Measurements from ENCODE around the gene PRSS57.

The PRSS57 gene

GRCh38 chr19:650121-650520, 45.1 kb downstream of the PRSS57 start:
- peaks cover 59% of the 10 kb centered on the region for H3K36me3 ChIP-seq (replicated peaks; ENCODE audit: low read depth, low read length)
- no peak overlapping the region for H2AFZ ChIP-seq (ENCODE audit: low read depth, low read length)
- TF ChIP-seq EZH2phosphoT487 (IDR thresholded peaks at IDR 0.05; ENCODE audit: low read depth) (no peak), CTCF (IDR thresholded peaks at IDR 0.05; ENCODE audit: low read depth, low read length) (no peak)
- H4K20me1 ChIP-seq (ENCODE audit: insufficient read depth, low read length), result peaks cover 41% of the 10 kb centered on the region
- H3K27ac ChIP-seq (ENCODE audit: low read length), result no peak overlapping the region
- H3K27me3 ChIP-seq (ENCODE audit: low read depth, low read length), result no peaks in the 10 kb centered on the region
- H3K79me2 ChIP-seq (ENCODE audit: low read length), result peaks cover 44% of the 10 kb centered on the region
- no peaks in the 10 kb centered on the region for H3K9me3 ChIP-seq (ENCODE audit: insufficient read depth, low read length)
- H3K4me1 ChIP-seq (ENCODE audit: low read length), result no peaks in the 10 kb centered on the region
- no peak overlapping the region for H3K4me3 ChIP-seq (ENCODE audit: low read length)
- H3K9ac ChIP-seq (ENCODE audit: low read length), result no peak overlapping the region
- H3K4me2 ChIP-seq (ENCODE audit: low read length), result no peak overlapping the region

GRCh38 chr19:648904-649801, 46.1 kb downstream of the PRSS57 start:
- H3K27ac ChIP-seq (ENCODE audit: low read length), result no peak overlapping the region
- H3K27me3 ChIP-seq (ENCODE audit: low read depth, low read length), result no peaks in the 10 kb centered on the region
- no peak overlapping the region for H3K4me3 ChIP-seq (ENCODE audit: low read length)
- H3K4me1 ChIP-seq (ENCODE audit: low read length), result no peaks in the 10 kb centered on the region
- H2AFZ ChIP-seq (ENCODE audit: low read depth, low read length), result no peak overlapping the region
- H3K36me3 ChIP-seq (replicated peaks; ENCODE audit: low read depth, low read length), result peaks cover 65% of the 10 kb centered on the region
- H3K9ac ChIP-seq (ENCODE audit: low read length), result no peak overlapping the region
- H4K20me1 ChIP-seq (ENCODE audit: insufficient read depth, low read length), result peaks cover 36% of the 10 kb centered on the region
- H3K9me3 ChIP-seq (ENCODE audit: insufficient read depth, low read length), result no peaks in the 10 kb centered on the region
- H3K79me2 ChIP-seq (ENCODE audit: low read length), result peaks cover 35% of the 10 kb centered on the region
- no peak overlapping the region for H3K4me2 ChIP-seq (ENCODE audit: low read length)
- TF ChIP-seq EZH2phosphoT487 (IDR thresholded peaks at IDR 0.05; ENCODE audit: low read depth) (no peak), CTCF (IDR thresholded peaks at IDR 0.05; ENCODE audit: low read depth, low read length) (no peak)

- H3K9ac ChIP-seq (ENCODE audit: low read length), result no peak overlapping the region
- H3K4me3 ChIP-seq (ENCODE audit: low read length), result no peak overlapping the region
- H3K9me3 ChIP-seq (ENCODE audit: insufficient read depth, low read length), result no peaks in the 10 kb centered on the region
- no peaks in the 10 kb centered on the region for H3K4me1 ChIP-seq (ENCODE audit: low read length)
- H3K4me2 ChIP-seq (ENCODE audit: low read length), result no peak overlapping the region
- H3K36me3 ChIP-seq (replicated peaks; ENCODE audit: low read depth, low read length), result peaks cover 59% of the 10 kb centered on the region
- no peak for TF ChIP-seq EZH2phosphoT487 (IDR thresholded peaks at IDR 0.05; ENCODE audit: low read depth)
- no peak for TF ChIP-seq CTCF (IDR thresholded peaks at IDR 0.05; ENCODE audit: low read depth, low read length)
- H2AFZ ChIP-seq (ENCODE audit: low read depth, low read length), result no peak overlapping the region
- H3K27me3 ChIP-seq (ENCODE audit: low read depth, low read length), result no peaks in the 10 kb centered on the region
- no peak overlapping the region for H3K27ac ChIP-seq (ENCODE audit: low read length)
- H4K20me1 ChIP-seq (ENCODE audit: insufficient read depth, low read length), result peaks cover 27% of the 10 kb centered on the region
- peaks cover 26% of the 10 kb centered on the region for H3K79me2 ChIP-seq (ENCODE audit: low read length)
Observed at GRCh38 chr19:648305-648704, 46.9 kb downstream of the PRSS57 start.

- Histone ChIP-seq H3K27me3 (ENCODE audit: low read depth, low read length) (no peaks in the 10 kb centered on the region), H3K36me3 (replicated peaks; ENCODE audit: low read depth, low read length) (peaks cover 53% of the 10 kb centered on the region)
Observed at GRCh38 chr19:647566-648284, 47.5 kb downstream of the PRSS57 start.

More at GRCh38 chr19:647566-648284, 47.5 kb downstream of the PRSS57 start:
- TF ChIP-seq EZH2phosphoT487 (IDR thresholded peaks at IDR 0.05; ENCODE audit: low read depth) (no peak), CTCF (IDR thresholded peaks at IDR 0.05; ENCODE audit: low read depth, low read length) (no peak)
- Histone ChIP-seq H4K20me1 (ENCODE audit: insufficient read depth, low read length) (peaks cover 21% of the 10 kb centered on the region), H3K4me3 (ENCODE audit: low read length) (no peak overlapping the region), H3K9ac (ENCODE audit: low read length) (no peak overlapping the region), H2AFZ (ENCODE audit: low read depth, low read length) (no peak overlapping the region), H3K4me2 (ENCODE audit: low read length) (no peak overlapping the region), H3K4me1 (ENCODE audit: low read length) (no peaks in the 10 kb centered on the region), H3K79me2 (ENCODE audit: low read length) (peaks cover 20% of the 10 kb centered on the region), H3K27ac (ENCODE audit: low read length) (no peak overlapping the region), H3K9me3 (ENCODE audit: insufficient read depth, low read length) (no peaks in the 10 kb centered on the region)

All from OCI-LY3 (cell line).